HepG2 (cell line): ENCODE results near the gene PPFIA3. TPM values are rescaled to one million over a fixed set of nuclear protein-coding genes. Genes with fewer than 3 reads are reported as not detected.
A peak's percentile ranks its signal among the peaks of the same experiment; 100 is the strongest.

Experiments
- ARNTL ChIP-seq: sonication (generic); formaldehyde crosslinking; IDR thresholded peaks from 2 replicates; pipeline ENCODE4 v1.4.0; 2020; ENCODE audit warnings: mild to moderate bottlenecking, missing genetic modification reagents
- BORCS8-MEF2B ChIP-seq: sonication (generic); formaldehyde crosslinking; IDR thresholded peaks from 2 replicates; pipeline ENCODE4 v1.8.0; 2022; ENCODE audit warnings: mild to moderate bottlenecking, missing genetic modification reagents
- GABPB1 ChIP-seq: IDR thresholded peaks from 2 replicates; pipeline ENCODE4 v1.6.1; 2016; ENCODE audit warnings: mild to moderate bottlenecking, missing genetic modification reagents, moderate library complexity, missing compliant biosample characterization
- HDAC1 ChIP-seq: sonication (generic); formaldehyde crosslinking; IDR thresholded peaks from 2 replicates; pipeline ENCODE4 v1.5.1; 2020; ENCODE audit warnings: mild to moderate bottlenecking, missing genetic modification reagents
- HNRNPLL ChIP-seq: fragments of 200-400 bp; formaldehyde crosslinking; IDR thresholded peaks from 2 replicates; pipeline ENCODE4 v1.6.1; 2017; ENCODE audit warnings: mild to moderate bottlenecking, low read depth, low read length; ENCODE audit not compliant: poor library complexity, severe bottlenecking
- KDM2A ChIP-seq: sonication (generic); formaldehyde crosslinking; IDR thresholded peaks from 2 replicates; pipeline ENCODE4 v1.4.0; 2020; ENCODE audit warnings: low read depth, missing genetic modification reagents, borderline replicate concordance
- MYC ChIP-seq: sonication (generic); formaldehyde crosslinking; IDR thresholded peaks from 2 replicates; pipeline ENCODE4 v1.9.0; 2021; ENCODE audit warnings: missing genetic modification reagents, borderline replicate concordance
- NPAS2 ChIP-seq: sonication (generic); formaldehyde crosslinking; IDR thresholded peaks from 2 replicates; pipeline ENCODE4 v1.8.0; 2022; ENCODE audit warnings: mild to moderate bottlenecking, missing genetic modification reagents, borderline replicate concordance
- POLR2G ChIP-seq: fragments of 200-400 bp; formaldehyde crosslinking; IDR thresholded peaks from 2 replicates; pipeline ENCODE4 v1.6.1; 2018; ENCODE audit warnings: mild to moderate bottlenecking, low read depth, low read length, moderate library complexity
- TFDP1 ChIP-seq: IDR thresholded peaks from 2 replicates; pipeline ENCODE4 v1.6.1; 2016; ENCODE audit warnings: missing compliant biosample characterization, missing genetic modification reagents, borderline replicate concordance
- TP53 ChIP-seq: sonication (generic); formaldehyde crosslinking; conservative IDR thresholded peaks from 2 replicates; pipeline ENCODE4 v1.4.0; 2020; ENCODE audit warnings: missing genetic modification reagents
- ZFP91 ChIP-seq: sonication (generic); formaldehyde crosslinking; IDR thresholded peaks from 2 replicates; pipeline ENCODE4 v1.9.0; 2022; ENCODE audit warnings: missing genetic modification reagents, mild to moderate bottlenecking, borderline replicate concordance
- ZNF335 ChIP-seq: sonication (generic); formaldehyde crosslinking; IDR thresholded peaks from 2 replicates; pipeline ENCODE4 v1.4.0; 2020; ENCODE audit warnings: missing genetic modification reagents
- ZNF614 ChIP-seq: IDR thresholded peaks from 2 replicates; pipeline ENCODE4 v1.6.1; 2018; ENCODE audit warnings: missing biosample characterization, missing genetic modification reagents, inconsistent platforms, borderline replicate concordance
- polyA plus RNA-seq, 8 experiments: library from polyadenylated mRNA; depleted of rRNA in 3 of 8; stranded (reverse) in 7 of 8; unstranded in 1 of 8; fragments of >200 nt; fragmentation: Illumina TruSeq in 4 of 8; extraction: Trizol in 4 of 8; gene quantifications; 2 replicates each; pipeline versions ENCODE4 v1.2.1 to v1.2.3, GENCODE V29; 2011 to 2016; ENCODE audit warnings: low read depth in 4 of 8, missing spikeins in 1 of 8, mixed read lengths in 1 of 8; ENCODE audit not compliant: insufficient read depth in 1 of 8
- total RNA-seq, 5 experiments: library from RNA; depleted of rRNA; stranded (reverse); fragments of >200 nt; fragmentation: Illumina TruSeq; extraction: Trizol; gene quantifications; 2 replicates each; pipeline ENCODE4 v1.2.3, GENCODE V29; 2016; ENCODE audit warnings: low read depth in 1 of 5

Gene PPFIA3
- total and polyA plus RNA-seq, 2 of the 13 experiments (the other 11 are each of a cell fraction or from before 2014, with no cell fraction given): 6.7 to 8.6 TPM

- peak; percentile 23; the same call in 1 of the 2 replicates for TF ChIP-seq ZFP91 (CRISPR knock-in tag)
- TF ChIP-seq HNRNPLL: peak; percentile 34
- 0 out of 2 replicates have a peak, but pooled peaks have one; percentile 59 for TF ChIP-seq HDAC1
- no peak for TF ChIP-seq POLR2G
- TF ChIP-seq TP53 (CRISPR knock-in tag): no peak
- TF ChIP-seq MYC (CRISPR knock-in tag): peak; percentile 52; the same call in 1 of the 2 replicates
- no peak for TF ChIP-seq NPAS2 (CRISPR knock-in tag)
- TF ChIP-seq ARNTL (CRISPR knock-in tag): peak; percentile 64
- peak; percentile 58; the same call in 1 of the 2 replicates for TF ChIP-seq GABPB1
- no peak for TF ChIP-seq ZNF614 (CRISPR knock-in tag)
- no peak for TF ChIP-seq ZNF335 (CRISPR knock-in tag)
- peak; percentile 45; the same call in 1 of the 2 replicates for TF ChIP-seq BORCS8-MEF2B (CRISPR knock-in tag)
- TF ChIP-seq KDM2A: peak; percentile 54; the same call in 1 of the 2 replicates
- TF ChIP-seq TFDP1 (CRISPR knock-in tag): peak; percentile 51; the same call in 1 of the 2 replicates
These were observed 32.1 kb downstream of the PPFIA3 start (continued) for GRCh38 chr19:49151267-49152118.
